C4-2B (cell line): Measurements from ENCODE around the gene KCNK3.
"Not testable (repeated sequence)": the region's sequence is repeated elsewhere in the genome, so short reads cannot be mapped to it uniquely, and the experiment has no call there.

Experiments used
- H3K27ac ChIP-seq: fragments of 450-650 bp; 2 replicates; pipeline ENCODE4 v1.5.1; 2017
- CTCF ChIP-seq: fragments of 450-650 bp; conservative IDR thresholded peaks from 2 replicates; pipeline ENCODE4 v1.5.1; 2017; ENCODE audit warnings: mild to moderate bottlenecking
- ZFX ChIP-seq: fragments of 450-650 bp; IDR thresholded peaks from 2 replicates; pipeline ENCODE4 v1.6.1; 2017

KCNK3 gene

GRCh38 chr2:26754539-26754938 is 62.0 kb downstream of the KCNK3 start:
- no peak for TF ChIP-seq ZFX
- TF ChIP-seq CTCF, result no peak
- H3K27ac ChIP-seq, result no peak overlapping the region

- no peak overlapping the region for H3K27ac ChIP-seq
- TF ChIP-seq ZFX (no peak), CTCF (no peak)
These were observed 62.6 kb downstream of the KCNK3 start for GRCh38 chr2:26754972-26755670.

- no peak overlapping the region for H3K27ac ChIP-seq
- TF ChIP-seq ZFX, result no peak
- no peak for TF ChIP-seq CTCF
These were observed 63.8 kb downstream of the KCNK3 start for GRCh38 chr2:26756337-26756736.

GRCh38 chr2:26757873-26758789 is 65.6 kb downstream of the KCNK3 start:
- peak overlapping the region; percentile 35; the same call in 1 of the 2 replicates for H3K27ac ChIP-seq
- TF ChIP-seq ZFX (no peak), CTCF (no peak)

- peak overlapping the region; percentile 35; the same call in 1 of the 2 replicates for H3K27ac ChIP-seq
- no peak for TF ChIP-seq ZFX
- TF ChIP-seq CTCF, result no peak
These were observed 66.3 kb downstream of the KCNK3 start for GRCh38 chr2:26758790-26759321.

GRCh38 chr2:26759845-26760244 is 67.3 kb downstream of the KCNK3 start:
- H3K27ac ChIP-seq, result no peak overlapping the region
- TF ChIP-seq CTCF, result no peak
- TF ChIP-seq ZFX, result no peak

- H3K27ac ChIP-seq, result not testable (repeated sequence)
These were observed 68.5 kb downstream of the KCNK3 start for GRCh38 chr2:26760991-26761390.
